Stimulated activated CD4-positive, alpha-beta T cell treated with anti-CD3 and anti-CD28 coated beads, Interleukin-2, amount 100 ng/mL, for 4 hours (primary cell): ENCODE data around the gene DNAJC4.

Experiments
- DNase-seq: peaks from one replicate; pipeline ENCODE4 v3.0.0-alpha.2; 2020; ENCODE audit warnings: low read depth

The DNAJC4 gene

GRCh38 chr11:64259533-64260067 lies 29.3 kb downstream of the DNAJC4 start:
- DNase-seq = no peak

- no peak for DNase-seq
Measured at GRCh38 chr11:64260147-64260708, 29.9 kb downstream of the DNAJC4 start.

- no peak for DNase-seq
Measured at GRCh38 chr11:64261556-64262080, 31.3 kb downstream of the DNAJC4 start.

- no peak for DNase-seq
Measured at GRCh38 chr11:64262271-64263002, 32.1 kb downstream of the DNAJC4 start.

GRCh38 chr11:64263021-64263946 lies 32.9 kb downstream of the DNAJC4 start:
- no peak for DNase-seq

GRCh38 chr11:64263947-64264317 lies 33.6 kb downstream of the DNAJC4 start:
- no peak for DNase-seq

- no peak for DNase-seq
Measured at GRCh38 chr11:64264371-64264852, 34.1 kb downstream of the DNAJC4 start.

- no peak for DNase-seq
Measured at GRCh38 chr11:64265176-64266160, 35.1 kb downstream of the DNAJC4 start.

GRCh38 chr11:64266339-64266738 lies 36.0 kb downstream of the DNAJC4 start:
- DNase-seq = no peak

GRCh38 chr11:64267207-64267945 lies 37.0 kb downstream of the DNAJC4 start:
- DNase-seq = no peak

- no peak for DNase-seq
Measured at GRCh38 chr11:64268025-64268892, 37.9 kb downstream of the DNAJC4 start.

GRCh38 chr11:64268893-64269539 lies 38.7 kb downstream of the DNAJC4 start:
- DNase-seq = no peak

- DNase-seq = peak; percentile 97
Measured at GRCh38 chr11:64269540-64270220, 39.3 kb downstream of the DNAJC4 start.

- no peak for DNase-seq
Measured at GRCh38 chr11:64275031-64275800, 44.9 kb downstream of the DNAJC4 start.

- no peak for DNase-seq
Measured at GRCh38 chr11:64275841-64276240, 45.5 kb downstream of the DNAJC4 start.

GRCh38 chr11:64276653-64277431 lies 46.5 kb downstream of the DNAJC4 start:
- DNase-seq = no peak
